G401 (cell line): ENCODE results near the gene PTGER1. TPM values are rescaled to one million over a fixed set of nuclear protein-coding genes. Genes with fewer than 3 reads are reported as not detected.
"Not testable (repeated sequence)": the region's sequence is repeated elsewhere in the genome, so short reads cannot be mapped to it uniquely, and the experiment has no call there.

ENCODE experiments used
- DNase-seq: peaks from one replicate; pipeline ENCODE4 v3.0.0-alpha.2; 2015; ENCODE audit warnings: low spot score
- in situ Hi-C: cut with HindIII; loops from 2 replicates; pipeline ENCODE4 v1.10.0; 2016; ENCODE audit warnings: low sequenced_read_pairs, mixed read lengths
- total RNA-seq: library from RNA; depleted of rRNA; stranded (reverse); fragments of >200 nt; shearing (Covaris generic); gene quantifications from 2 replicates; pipeline ENCODE4 v1.2.3, GENCODE V29; 2014

Gene PTGER1
- total RNA-seq, 1 experiment from 2014 or later: 1.5 TPM

- in situ Hi-C loops: no loop called here
- DNase-seq: no peak
Measured at GRCh38 chr19:14477418-14478112, 2.4 kb upstream of the PTGER1 start.

- in situ Hi-C loops: no loop called here
- DNase-seq: peak; percentile 25
Measured at GRCh38 chr19:14476673-14477401, 1.7 kb upstream of the PTGER1 start.

- no peak for DNase-seq
- in situ Hi-C loops: no loop called here
Measured at GRCh38 chr19:14476327-14476672, 1.1 kb upstream of the PTGER1 start.

- in situ Hi-C loops: no loop called here
- DNase-seq: no peak
Measured at GRCh38 chr19:14474827-14475226, 327 bp downstream of the PTGER1 start.

- in situ Hi-C loops: no loop called here
- DNase-seq: peak; percentile 19
Measured at GRCh38 chr19:14473978-14474578, 1.1 kb downstream of the PTGER1 start.

GRCh38 chr19:14473073-14473977, 1.8 kb downstream of the PTGER1 start:
- in situ Hi-C loops: no loop called here
- no peak for DNase-seq

GRCh38 chr19:14472202-14472938, 2.8 kb downstream of the PTGER1 start:
- in situ Hi-C loops: no loop called here
- peak; percentile 48 for DNase-seq

- in situ Hi-C loops: no loop called here
- DNase-seq: no peak
Measured at GRCh38 chr19:14471436-14472187, 3.5 kb downstream of the PTGER1 start.

- in situ Hi-C loops: no loop called here
- no peak for DNase-seq
Measured at GRCh38 chr19:14470031-14470876, 4.9 kb downstream of the PTGER1 start.

GRCh38 chr19:14467816-14468215, 7.3 kb downstream of the PTGER1 start:
- in situ Hi-C loops: no loop called here
- DNase-seq: no peak

GRCh38 chr19:14467391-14467790, 7.8 kb downstream of the PTGER1 start:
- in situ Hi-C loops: no loop called here
- no peak for DNase-seq

GRCh38 chr19:14463747-14464146, 11.4 kb downstream of the PTGER1 start:
- DNase-seq: no peak
- in situ Hi-C loops: no loop called here

- DNase-seq: not testable (repeated sequence)
Measured at GRCh38 chr19:14462401-14462800, 12.8 kb downstream of the PTGER1 start.

GRCh38 chr19:14460935-14461334, 14.2 kb downstream of the PTGER1 start:
- no peak for DNase-seq
- in situ Hi-C loops: no loop called here

More at GRCh38 chr19:14462401-14462800, 12.8 kb downstream of the PTGER1 start:
- in situ Hi-C loops: not testable (repeated sequence)

- in situ Hi-C loops: no loop called here
Measured at GRCh38 chr19:14459703-14460102, 15.5 kb downstream of the PTGER1 start.

GRCh38 chr19:14452303-14452702, 22.9 kb downstream of the PTGER1 start:
- in situ Hi-C loops, DNase-seq: not testable (repeated sequence)

More at GRCh38 chr19:14459703-14460102, 15.5 kb downstream of the PTGER1 start:
- DNase-seq: no peak

- in situ Hi-C loops: no loop called here
- no peak for DNase-seq
Measured at GRCh38 chr19:14450876-14451275, 24.3 kb downstream of the PTGER1 start.
